Heart left ventricle (tissue), 16 donors: ENCODE data around the gene APIP. TPM values are rescaled to one million over a fixed set of nuclear protein-coding genes. Genes with fewer than 3 reads are reported as not detected.

Experiments used
- ATAC-seq, 4 donors: fragments of 200-7000 bp; cut with Tn5 transposase; one replicate each; pipeline ENCODE4 v1.9.1; 2020 to 2022; ENCODE audit warnings: moderate library complexity in 4 of 4, mild to moderate bottlenecking in 3 of 4, moderate number of reproducible peaks in 1 of 4
- DNase-seq, 5 donors: peaks; one replicate each; pipeline ENCODE4 v3.0.0-alpha.2; 2020
- H3K27ac ChIP-seq, 12 donors: fragments of 200-600 bp; sonication (generic) in 4 of 12; one replicate each; pipeline versions ENCODE4 v1.5.0 to v1.8.0; 2016 to 2022; ENCODE audit warnings: mild to moderate bottlenecking in 2 of 12
- H3K27me3 ChIP-seq, 9 donors: fragments of 200-600 bp; sonication (generic) in 2 of 9; one replicate each; pipeline versions ENCODE4 v1.5.1 to v1.8.0; 2016 to 2022; ENCODE audit warnings: mild to moderate bottlenecking in 3 of 9
- H3K36me3 ChIP-seq, 9 donors: fragments of 200-600 bp; sonication (generic) in 2 of 9; one replicate each; pipeline versions ENCODE4 v1.5.0 to v1.8.0; 2018 to 2022; ENCODE audit warnings: mild to moderate bottlenecking in 2 of 9
- H3K4me1 ChIP-seq, 12 donors: fragments of 200-600 bp; sonication (generic) in 4 of 12; one replicate each; pipeline versions ENCODE4 v1.5.0 to v1.8.0; 2016 to 2022; ENCODE audit warnings: mild to moderate bottlenecking in 3 of 12
- H3K4me3 ChIP-seq, 12 donors: fragments of 200-600 bp; sonication (generic) in 4 of 12; one replicate each; pipeline versions ENCODE4 v1.5.0 to v1.8.0; 2017 to 2022; ENCODE audit warnings: mild to moderate bottlenecking in 9 of 12, moderate library complexity in 4 of 12
- H3K9me3 ChIP-seq, 12 donors: fragments of 200-600 bp; sonication (generic) in 4 of 12; one replicate each; pipeline versions ENCODE4 v1.5.0 to v1.8.0; 2016 to 2022; ENCODE audit warnings: mild to moderate bottlenecking in 1 of 12
- CTCF ChIP-seq, 12 donors: fragments of 200-600 bp; sonication (generic) in 4 of 12; IDR thresholded peaks; one replicate each; pipeline versions ENCODE4 v1.5.0 to v1.8.0; 2018 to 2022; ENCODE audit warnings: antibody characterized with exemption in 12 of 12, mild to moderate bottlenecking in 5 of 12
- POLR2A ChIP-seq, 2 donors: fragments of 450-650 bp; IDR thresholded peaks; one replicate each; pipeline ENCODE4 v1.6.1; 2017; ENCODE audit warnings: antibody characterized with exemption in 2 of 2, mild to moderate bottlenecking in 2 of 2, moderate library complexity in 2 of 2
- WGBS, 4 donors: extraction: QIAGEN DNeasy Blood & Tissue Kit in 2 of 4; methylation state at CpG; one replicate each; pipeline versions ENCODE4 v1.1.5 to v1.1.7; 2013 to 2018; 5-methylcytosine and 5-hydroxymethylcytosine counted together
- intact Hi-C, 10 donors: fragments of 100-400 bp; cut with DNase I; formaldehyde crosslinking; loops; one replicate each; pipeline versions ENCODE4 v1.11.1 to v1.14.2; 2022
- polyA plus RNA-seq, 2 donors: library from polyadenylated mRNA; stranded (reverse); fragments of 200-250 nt; gene quantifications; one replicate each; pipeline ENCODE4 v1.2.3, GENCODE V29; 2013
- total RNA-seq, 9 donors: library from RNA; depleted of rRNA in 2 of 9; stranded (reverse); fragments of >200 nt in 2 of 9; fragmentation: NEBNext Ultra II Directional in 3 of 9; extraction: Animal tissue kit (Norgen Biotek cat#: 25700) in 3 of 9; gene quantifications; one replicate each; pipeline versions ENCODE4 v1.1.0 to v1.2.4, GENCODE V29; 2016 to 2023
- donor health status: ischemic (EF 13 %, LVEDD 7.1; RV severe dilation, severe dysfunction).
- donor health status: healthy with polysubstance abuse.
- donor health status: DM: no; HTN: yes; CAD: no.
- donor health status: DM: no; HTN: no; CAD: no.
- donor health status: ischemic (EF 25% LVEDD 6.9; RV normal size, moderate dysfunction).
- donor health status: ischemic (EF 25% LVEDD 5.7; RV mildly dilated, moderate dysfunction).
- donor health status: healthy.
- donor health status: DM: yes; HTN: yes; CAD: no.
- donor health status: ischemic (EF 35%, LVEDD 5.7; RV mildly dilated, moderate dysfunction).
- donor health status: nonischemic (EF 11% LVEDD 7.7; RV severe dilation, severe dysfunction).
- donor health status: DM: yes; HTN: yes; CAD: no.
- donor health status: PGD.
- donor health status: ischemic (EF 29% LVEDD 5.4; RV normal size, mild dysfunction).
- donor health status: nonischemic (EF 23%, LVEDD 6.1; RV moderate dilation, normal function).

APIP gene
- total and polyA plus RNA-seq, 11 donors = 15.8 to 35.3 (median 25.7) TPM

DNA sequence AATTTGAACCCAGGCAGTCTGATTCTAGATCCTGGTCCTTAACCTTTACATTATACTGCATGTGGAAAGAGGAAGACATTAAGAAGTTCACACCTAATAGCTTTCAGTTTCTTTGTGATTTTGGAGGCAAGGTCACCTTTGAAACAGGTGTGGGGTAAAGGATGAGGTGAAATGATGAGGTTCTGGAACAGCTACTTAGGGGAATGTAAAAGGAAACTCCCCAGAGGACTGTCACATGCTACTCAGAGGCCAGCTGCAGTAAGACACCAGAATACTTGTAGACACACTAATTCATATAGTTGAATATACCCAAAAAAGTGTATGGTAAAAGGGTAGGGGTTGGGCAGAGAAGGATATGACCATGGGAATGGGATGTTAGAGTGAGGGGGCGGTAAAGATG is 5.4 kb downstream of the APIP start:
- Histone ChIP-seq H3K27me3 (no peaks in the 10 kb centered on the region), H3K4me3 (no peak overlapping the region), H3K4me1 (peaks cover 0 to 30% (median 8%) of the 10 kb centered on the region in 12 donors), H3K36me3 (peaks cover 0 to 9% (median 0%) of the 10 kb centered on the region in 9 donors), H3K27ac (no peak overlapping the region), H3K9me3 (no peaks in the 10 kb centered on the region)
- DNase-seq (no peak), ATAC-seq (no peak)
- WGBS, 4 donors = 95 to 99% (median 98%) methylated on average over 1 of the region's 1 CpG
- TF ChIP-seq POLR2A (IDR thresholded peaks at IDR 0.05) = no peak
- TF ChIP-seq CTCF (IDR thresholded peaks at IDR 0.05) = no peak
- intact Hi-C loops = loop anchor here in 1 of 10 donors (10.0 kb wide), 1 partner anchor 1594 kb away; no protein-coding TSS in a partner anchor

- intact Hi-C loops = loop anchor here in 2 of 10 donors (10.0 kb wide), 2 partner anchors 395 to 1595 kb away; partner anchors contain the start of gene ELF5 (in 1 of the 2)
- Histone ChIP-seq H3K27ac (no peak overlapping the region), H3K27me3 (no peaks in the 10 kb centered on the region), H3K9me3 (no peaks in the 10 kb centered on the region), H3K36me3 (peaks cover 0 to 9% (median 0%) of the 10 kb centered on the region in 9 donors), H3K4me3 (no peak overlapping the region), H3K4me1 (peaks cover 0 to 24% (median 3%) of the 10 kb centered on the region in 12 donors)
- TF ChIP-seq CTCF (IDR thresholded peaks at IDR 0.05) = no peak
- no peak for TF ChIP-seq POLR2A (IDR thresholded peaks at IDR 0.05)
- DNase-seq (no peak), ATAC-seq (no peak)
- WGBS, 4 donors = 85 to 90% (median 88%) methylated on average over 4 of the region's 4 CpGs
Observed at GRCh38 chr11:34909955-34910354, 6.2 kb downstream of the APIP start.

DNA sequence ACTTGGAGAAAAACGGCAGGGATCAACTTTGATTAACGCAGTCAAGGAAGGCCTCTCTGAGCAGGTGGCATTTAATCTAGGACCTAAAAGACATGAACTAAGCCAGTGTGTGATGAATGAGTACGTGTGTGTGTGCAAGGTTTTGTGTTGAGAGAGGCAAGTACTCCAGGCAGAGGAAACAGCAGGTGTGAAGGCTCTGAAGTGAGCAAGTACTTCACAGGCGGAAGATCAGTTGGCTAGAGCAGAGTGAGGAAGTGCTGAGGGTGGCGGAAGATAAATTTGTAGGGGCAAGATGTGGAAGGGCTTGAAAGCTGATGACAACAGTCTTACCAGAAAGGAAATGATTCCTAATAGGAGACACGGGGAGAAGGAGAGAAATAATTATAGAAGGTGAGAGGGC is 6.8 kb downstream of the APIP start:
- H3K27ac ChIP-seq = no peak overlapping the region
- DNase-seq = no peak
- TF ChIP-seq POLR2A (IDR thresholded peaks at IDR 0.05) = no peak
- TF ChIP-seq CTCF (IDR thresholded peaks at IDR 0.05) = no peak
- ATAC-seq = no peak
- H3K4me3 ChIP-seq = no peak overlapping the region
- no peaks in the 10 kb centered on the region for H3K9me3 ChIP-seq
- H3K4me1 ChIP-seq = peaks cover 0 to 22% (median 0%) of the 10 kb centered on the region in 12 donors
- whole genome bisulfite sequencing, 4 donors = 64 to 76% (median 68%) methylated on average over 6 of the region's 6 CpGs
- peaks cover 0 to 9% (median 0%) of the 10 kb centered on the region in 9 donors for H3K36me3 ChIP-seq
- intact Hi-C loops = loop anchor here in 1 of 10 donors (10.0 kb wide), 1 partner anchor 395 kb away; the partner anchor contains the start of gene ELF5
- H3K27me3 ChIP-seq = no peaks in the 10 kb centered on the region

DNA sequence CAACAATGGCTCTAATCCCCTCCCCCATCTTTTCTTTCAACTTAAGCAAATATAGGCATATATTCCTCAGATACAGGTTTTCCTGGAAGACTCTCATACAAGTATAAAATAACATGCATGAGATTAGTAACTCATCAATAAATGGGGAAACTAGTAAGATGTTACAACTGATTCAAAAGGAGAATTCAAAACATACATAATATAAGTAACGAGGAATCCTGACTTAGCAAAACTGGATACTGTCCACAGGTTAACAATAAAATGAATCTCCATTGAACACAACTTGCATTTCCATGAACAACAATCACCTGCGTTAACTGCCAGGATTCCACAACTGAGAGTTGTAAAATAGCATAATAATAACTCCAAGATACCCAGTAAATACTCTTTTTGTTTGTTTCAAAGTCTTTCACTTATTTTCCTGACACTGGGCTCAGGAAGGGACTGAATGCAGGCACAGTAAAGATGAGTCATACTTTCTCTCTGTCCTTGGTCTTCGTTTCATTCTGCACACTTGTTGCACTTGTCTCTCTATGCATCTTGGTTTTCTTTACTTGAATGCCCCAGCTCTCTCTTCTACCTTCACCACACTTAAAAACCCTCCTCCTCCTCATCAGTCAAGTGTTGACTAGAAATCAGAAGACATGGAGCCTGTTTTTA is 8.1 kb downstream of the APIP start:
- Histone ChIP-seq H3K4me3 (no peak overlapping the region), H3K27ac (no peak overlapping the region), H3K27me3 (no peaks in the 10 kb centered on the region), H3K4me1 (peaks cover 0 to 22% (median 0%) of the 10 kb centered on the region in 12 donors), H3K9me3 (no peaks in the 10 kb centered on the region), H3K36me3 (peaks cover 0 to 9% (median 0%) of the 10 kb centered on the region in 9 donors)
- intact Hi-C loops = loop anchor here in 1 of 10 donors (10.0 kb wide), 1 partner anchor 393 kb away; the partner anchor contains the start of gene ELF5
- DNase-seq = no peak
- peak in 1 of 4 donors; percentile 22 for ATAC-seq
- 88 to 93% (median 91%) methylated on average over 3 of the region's 3 CpGs for WGBS, 4 donors
- TF ChIP-seq CTCF (IDR thresholded peaks at IDR 0.05) = no peak
- TF ChIP-seq POLR2A (IDR thresholded peaks at IDR 0.05) = no peak
